Stimulated activated naive CD8-positive, alpha-beta T cell treated with anti-CD3 and anti-CD28 coated beads, Interleukin-15, amount 100 ng/mL, for 72 hours (primary cell): ENCODE data around the gene MAS1L.

Experiments
- ATAC-seq: fragments of 150-1000 bp; cut with Tn5 transposase; 2 replicates; pipeline ENCODE4 v1.10.0; 2021; ENCODE audit warnings: mild to moderate bottlenecking, moderate library complexity
- DNase-seq, 2 donors: peaks; one replicate each; pipeline ENCODE4 v3.0.0; 2021 to 2022
- H3K27ac Mint-ChIP-seq, 2 donors: one replicate each; pipeline ENCODE4 v1.8.0; 2022; ENCODE audit warnings: mild to moderate bottlenecking in 2 of 2, mixed read lengths in 2 of 2, moderate library complexity in 2 of 2
- H3K27me3 Mint-ChIP-seq: one replicate; pipeline ENCODE4 v1.8.0; 2022; ENCODE audit warnings: mixed read lengths
- H3K4me1 Mint-ChIP-seq: one replicate; pipeline ENCODE4 v1.8.0; 2022; ENCODE audit warnings: mild to moderate bottlenecking, mixed read lengths
- H3K4me3 Mint-ChIP-seq, 2 donors: one replicate each; pipeline ENCODE4 v1.8.0; 2022; ENCODE audit warnings: mild to moderate bottlenecking in 2 of 2, mixed read lengths in 2 of 2, moderate library complexity in 1 of 2
- H3K9me3 Mint-ChIP-seq, 2 donors: one replicate each; pipeline ENCODE4 v1.8.0; 2022; ENCODE audit warnings: mixed read lengths in 2 of 2

The MAS1L gene

DNA sequence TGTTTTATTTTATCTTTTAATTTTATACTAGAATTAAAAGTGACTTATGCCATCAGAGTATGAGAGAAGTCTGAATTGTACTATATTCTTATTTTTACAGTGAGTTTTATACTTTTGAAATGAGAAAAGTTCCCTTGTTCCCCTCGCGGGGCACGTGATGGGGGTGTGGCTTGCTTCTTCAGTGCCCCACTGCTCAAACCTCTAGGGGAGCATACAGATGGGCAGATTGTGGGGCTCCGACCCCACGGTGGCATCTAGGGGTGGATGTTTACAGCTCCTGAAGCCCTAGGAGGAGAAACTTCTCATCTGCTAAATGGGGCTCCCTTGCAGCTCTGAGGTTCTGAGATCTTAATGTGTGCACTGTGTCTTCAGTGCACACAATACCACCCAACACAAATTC, 11.9 kb upstream of the MAS1L start:
- Mint-ChIP-seq H3K27ac (no peak overlapping the region), H3K4me1 (no peaks in the 10 kb centered on the region), H3K27me3 (peaks cover 47% of the 10 kb centered on the region), H3K4me3 (no peak overlapping the region), H3K9me3 (no peaks in the 10 kb centered on the region)
- DNase-seq = no peak
- ATAC-seq = no peak

DNA sequence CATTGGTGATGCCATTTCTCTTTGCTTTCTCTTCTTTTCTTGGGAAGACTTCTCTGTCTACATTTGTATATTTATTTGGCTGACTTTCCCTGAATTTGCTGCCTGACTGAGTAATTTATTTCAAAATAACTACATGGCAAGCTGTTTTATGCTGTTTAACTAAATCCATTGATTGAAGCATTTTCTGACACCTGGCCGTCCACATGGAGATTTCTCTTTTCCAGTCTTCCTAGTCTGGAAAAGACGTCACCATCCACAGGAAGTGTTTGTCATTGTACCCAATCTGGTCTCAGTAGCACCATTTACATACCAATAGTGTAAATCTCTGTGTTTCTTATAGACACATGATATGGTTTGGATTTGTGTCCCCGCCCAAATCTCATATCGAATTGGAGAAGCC, 9.2 kb upstream of the MAS1L start:
- Mint-ChIP-seq H3K27me3 (peaks cover 36% of the 10 kb centered on the region), H3K4me3 (no peak overlapping the region), H3K9me3 (no peaks in the 10 kb centered on the region), H3K4me1 (no peaks in the 10 kb centered on the region), H3K27ac (no peak overlapping the region)
- no peak for ATAC-seq
- no peak for DNase-seq

DNA sequence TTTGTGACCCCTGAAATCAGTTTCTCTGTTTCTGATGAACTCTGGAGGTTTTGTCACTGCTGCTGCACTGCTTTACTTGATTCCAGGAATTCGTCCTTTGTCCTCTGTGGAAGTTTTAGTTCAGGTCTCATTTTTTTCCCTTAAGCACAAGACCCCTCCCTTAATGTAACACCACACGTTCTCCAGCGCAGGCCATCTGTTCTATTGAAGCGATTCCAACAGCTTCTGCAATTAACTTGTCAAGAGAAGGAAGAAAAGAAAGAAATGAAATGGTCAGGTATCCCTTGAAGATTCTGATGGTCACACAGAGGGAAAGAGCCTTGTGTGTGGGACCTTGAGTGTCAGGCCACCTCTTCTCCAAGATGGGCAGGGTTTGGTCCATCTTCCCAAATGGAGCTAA, 7.8 kb upstream of the MAS1L start:
- Mint-ChIP-seq H3K27me3 (peaks cover 33% of the 10 kb centered on the region), H3K4me1 (no peaks in the 10 kb centered on the region)

DNA sequence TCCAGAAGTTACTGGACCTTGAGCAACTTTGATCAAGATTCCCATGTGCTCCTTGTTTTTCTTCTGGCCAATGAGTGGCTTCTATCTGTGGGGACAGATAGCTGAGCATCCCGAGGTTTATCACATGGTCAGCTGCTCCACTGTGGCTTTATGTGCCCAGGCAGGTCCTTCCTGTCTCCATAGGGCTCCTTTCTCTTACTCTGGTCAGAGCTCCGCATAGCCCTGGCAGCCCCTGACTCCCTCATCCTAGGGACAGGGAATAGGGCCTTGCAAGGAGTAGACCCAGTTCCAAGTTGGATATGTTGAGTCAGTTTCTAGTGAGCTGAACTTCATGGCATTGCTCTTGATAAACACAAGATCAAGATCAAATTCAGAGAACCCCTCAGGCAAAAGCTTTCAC, 6.4 kb upstream of the MAS1L start:
- no peak overlapping the region for H3K27ac Mint-ChIP-seq

More for the DNA sequence above, 7.8 kb upstream of the MAS1L start:
- H3K27ac Mint-ChIP-seq = peak overlapping the region in 1 of 2 donors; percentile 13
- H3K9me3 Mint-ChIP-seq = no peaks in the 10 kb centered on the region
- DNase-seq (no peak), ATAC-seq (no peak)
- H3K4me3 Mint-ChIP-seq = no peak overlapping the region

DNA sequence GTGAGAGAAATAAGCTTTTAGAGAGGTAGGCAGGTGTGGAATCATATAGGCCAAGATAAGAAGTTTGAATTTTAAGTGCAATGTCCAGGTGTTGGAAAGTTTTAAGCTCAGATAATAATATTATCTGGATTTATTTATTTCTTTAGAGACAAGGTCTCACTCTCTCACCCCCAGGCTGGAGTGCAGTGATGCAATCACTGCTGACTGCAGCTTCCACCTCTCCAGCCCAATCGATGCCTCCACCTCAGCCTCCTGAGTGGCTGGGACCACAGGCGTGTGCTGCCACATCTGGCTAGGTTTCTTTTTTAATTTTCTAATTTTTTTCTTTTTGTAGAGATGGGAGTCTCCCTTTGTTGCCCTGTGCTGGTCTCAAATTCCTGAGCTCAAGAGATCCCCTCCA, 5.5 kb upstream of the MAS1L start:
- H3K27me3 Mint-ChIP-seq = peaks cover 21% of the 10 kb centered on the region
- no peaks in the 10 kb centered on the region for H3K4me1 Mint-ChIP-seq
- no peak for DNase-seq
- ATAC-seq = no peak
- H3K27ac Mint-ChIP-seq = no peak overlapping the region
- no peak overlapping the region for H3K4me3 Mint-ChIP-seq
- no peaks in the 10 kb centered on the region for H3K9me3 Mint-ChIP-seq

More for the DNA sequence above, 6.4 kb upstream of the MAS1L start:
- Mint-ChIP-seq H3K4me1 (no peaks in the 10 kb centered on the region), H3K27me3 (peaks cover 28% of the 10 kb centered on the region), H3K9me3 (no peaks in the 10 kb centered on the region), H3K4me3 (no peak overlapping the region)
- no peak for DNase-seq
- ATAC-seq = no peak

DNA sequence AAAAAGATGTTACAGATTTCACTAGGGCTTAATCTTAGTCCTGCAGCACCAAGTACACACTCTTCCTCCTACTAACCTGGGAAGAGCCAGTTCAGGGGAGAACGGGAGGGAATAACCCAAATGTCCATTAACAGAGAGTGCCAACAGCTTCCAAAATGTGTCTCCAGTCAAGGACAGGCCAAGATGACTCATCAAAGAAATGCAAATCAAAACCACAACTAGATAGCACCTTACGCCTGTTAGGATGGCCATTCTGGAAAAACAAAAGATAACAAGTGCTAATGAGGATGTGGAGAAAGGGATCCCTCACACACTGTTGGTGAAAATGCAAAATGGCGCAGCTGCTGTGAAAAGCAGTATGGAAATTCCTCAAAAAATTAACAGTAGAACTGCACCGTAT, 3.8 kb upstream of the MAS1L start:
- H3K27ac Mint-ChIP-seq = no peak overlapping the region
- no peak for DNase-seq
- ATAC-seq = no peak
- H3K9me3 Mint-ChIP-seq = no peaks in the 10 kb centered on the region
- H3K4me3 Mint-ChIP-seq = no peak overlapping the region
- H3K4me1 Mint-ChIP-seq = no peaks in the 10 kb centered on the region
- H3K27me3 Mint-ChIP-seq = peaks cover 21% of the 10 kb centered on the region

DNA sequence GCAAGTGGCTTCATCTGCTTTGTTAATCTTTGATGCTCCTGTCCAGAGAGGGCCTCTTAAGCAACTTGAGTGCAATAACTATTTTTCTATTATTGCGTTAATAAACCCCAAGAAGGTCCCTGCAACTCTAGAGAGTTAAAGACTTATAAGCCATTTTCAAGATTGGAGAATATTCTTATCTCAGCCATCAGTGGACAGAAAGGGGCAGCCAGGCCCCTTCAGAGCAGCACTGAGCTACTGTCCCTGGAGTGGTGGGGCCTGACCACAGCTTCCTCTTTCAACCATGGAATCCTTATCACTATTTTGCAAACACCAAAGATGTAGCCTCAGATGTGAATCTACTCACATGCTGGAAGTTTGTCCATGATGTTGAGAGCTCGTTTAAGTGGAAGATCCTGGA, 2.8 kb upstream of the MAS1L start:
- Mint-ChIP-seq H3K9me3 (no peaks in the 10 kb centered on the region), H3K27ac (no peak overlapping the region), H3K4me1 (no peaks in the 10 kb centered on the region), H3K27me3 (peaks cover 26% of the 10 kb centered on the region), H3K4me3 (no peak overlapping the region)
- ATAC-seq = no peak
- no peak for DNase-seq

DNA sequence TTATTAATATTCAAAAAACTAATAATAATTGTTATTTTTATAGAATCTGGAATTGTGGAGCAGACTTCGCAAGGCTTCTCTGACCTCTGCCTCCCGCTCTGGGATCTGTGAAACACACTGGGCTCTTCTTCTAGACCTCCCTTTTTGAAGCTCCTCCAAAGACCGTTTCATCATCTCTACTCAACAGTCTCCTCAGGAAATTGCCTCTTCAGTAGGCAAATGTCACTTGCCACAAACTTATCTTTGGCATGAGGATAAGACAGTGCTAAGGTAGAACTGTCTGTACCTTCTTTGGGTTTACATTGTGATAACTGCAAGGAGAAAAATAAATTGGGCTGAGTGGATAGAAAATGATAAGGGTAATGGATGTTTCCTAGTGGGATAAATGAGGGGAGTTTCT, 2.3 kb upstream of the MAS1L start:
- no peak overlapping the region for H3K4me3 Mint-ChIP-seq
- no peaks in the 10 kb centered on the region for H3K4me1 Mint-ChIP-seq
- ATAC-seq = no peak
- no peak overlapping the region for H3K27ac Mint-ChIP-seq
- no peak for DNase-seq
- peaks cover 24% of the 10 kb centered on the region for H3K27me3 Mint-ChIP-seq
- H3K9me3 Mint-ChIP-seq = no peaks in the 10 kb centered on the region

DNA sequence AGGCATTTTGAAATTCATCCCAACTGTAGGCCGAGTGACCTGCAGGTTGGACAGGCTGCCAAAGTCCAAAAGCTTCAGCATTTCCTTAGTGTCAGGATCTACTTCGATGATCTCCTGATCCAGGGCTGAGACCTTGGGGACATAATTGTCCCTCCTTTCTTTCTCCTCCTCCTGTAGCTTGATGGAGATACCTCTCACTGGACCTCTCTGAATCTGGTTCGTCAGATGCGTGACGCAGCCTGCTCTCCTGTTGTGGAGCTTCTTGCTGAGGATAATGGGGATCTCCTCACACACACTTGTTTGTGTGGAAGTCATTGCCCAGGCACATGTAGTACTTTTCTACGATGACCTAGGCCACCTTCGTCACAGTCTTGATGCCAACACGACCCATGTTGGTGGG, 1.5 kb upstream of the MAS1L start:
- no peak overlapping the region for H3K27ac Mint-ChIP-seq
- no peaks in the 10 kb centered on the region for H3K9me3 Mint-ChIP-seq
- no peaks in the 10 kb centered on the region for H3K4me1 Mint-ChIP-seq
- ATAC-seq = no peak
- H3K27me3 Mint-ChIP-seq = peaks cover 24% of the 10 kb centered on the region
- no peak for DNase-seq
- H3K4me3 Mint-ChIP-seq = no peak overlapping the region

DNA sequence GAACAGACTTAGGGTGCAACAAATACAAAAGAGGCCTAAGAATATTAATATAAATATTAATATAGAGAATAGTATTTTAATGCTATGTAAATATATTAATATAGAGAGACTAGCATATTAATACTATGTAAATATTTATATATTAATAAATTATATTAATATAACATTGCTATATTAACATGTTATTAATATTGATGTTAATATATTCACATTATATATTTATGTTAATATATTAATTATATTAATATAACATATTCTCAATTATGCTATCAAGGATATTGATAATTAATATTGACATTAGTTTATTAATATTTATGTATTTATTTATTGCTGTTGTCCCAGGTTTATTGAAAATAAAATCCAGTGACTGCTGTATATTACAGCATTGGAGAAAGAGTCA, 1.1 kb upstream of the MAS1L start:
- no peak overlapping the region for H3K27ac Mint-ChIP-seq
- no peaks in the 10 kb centered on the region for H3K9me3 Mint-ChIP-seq
- no peaks in the 10 kb centered on the region for H3K4me1 Mint-ChIP-seq
- DNase-seq (no peak), ATAC-seq (no peak)
- H3K27me3 Mint-ChIP-seq = peaks cover 24% of the 10 kb centered on the region
- H3K4me3 Mint-ChIP-seq = no peak overlapping the region

DNA sequence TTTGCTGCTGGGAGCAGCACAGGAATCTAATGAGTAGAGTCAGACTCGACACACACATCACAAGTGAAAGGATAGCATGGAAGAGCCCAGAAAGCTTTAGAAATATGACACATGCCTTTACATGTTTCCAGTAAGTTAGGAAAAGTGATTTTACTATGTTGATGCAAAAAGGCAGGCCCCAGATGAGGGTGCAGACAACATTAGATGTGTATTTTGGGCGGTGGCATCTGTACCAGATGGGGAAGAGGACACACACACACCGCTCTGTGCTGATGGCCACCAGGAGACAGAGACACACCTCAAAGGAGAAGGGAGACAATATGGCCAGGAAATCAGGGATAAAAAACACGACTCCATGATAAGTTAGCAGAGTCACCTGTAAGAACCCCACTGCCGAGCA, 625 bp downstream of the MAS1L start:
- no peak for ATAC-seq
- no peaks in the 10 kb centered on the region for H3K9me3 Mint-ChIP-seq
- no peak overlapping the region for H3K27ac Mint-ChIP-seq
- H3K4me3 Mint-ChIP-seq = no peak overlapping the region
- peaks cover 24% of the 10 kb centered on the region for H3K27me3 Mint-ChIP-seq
- no peak for DNase-seq
- no peaks in the 10 kb centered on the region for H3K4me1 Mint-ChIP-seq

DNA sequence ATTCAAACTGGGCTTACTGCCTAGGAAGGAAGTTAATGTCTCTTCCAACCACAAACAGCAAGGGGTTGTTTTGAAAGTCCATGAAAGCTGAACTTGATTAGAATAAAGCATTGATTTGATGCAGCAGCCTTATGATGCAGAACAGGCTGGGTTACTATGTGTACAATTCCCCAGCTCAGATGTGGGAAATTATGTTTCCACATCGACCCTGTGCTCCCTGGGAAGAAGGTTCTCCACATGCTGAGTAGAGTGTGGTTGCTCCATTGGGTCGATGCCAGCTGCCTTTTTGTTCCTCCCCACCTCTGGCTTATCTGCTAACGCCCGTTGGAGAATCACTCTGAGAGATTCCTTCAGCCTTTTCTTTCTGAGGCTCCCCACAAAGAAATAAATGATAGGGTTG, 1.2 kb downstream of the MAS1L start:
- DNase-seq (no peak), ATAC-seq (no peak)
- Mint-ChIP-seq H3K4me3 (no peak overlapping the region), H3K27me3 (peaks cover 24% of the 10 kb centered on the region), H3K27ac (no peak overlapping the region), H3K4me1 (no peaks in the 10 kb centered on the region), H3K9me3 (no peaks in the 10 kb centered on the region)

DNA sequence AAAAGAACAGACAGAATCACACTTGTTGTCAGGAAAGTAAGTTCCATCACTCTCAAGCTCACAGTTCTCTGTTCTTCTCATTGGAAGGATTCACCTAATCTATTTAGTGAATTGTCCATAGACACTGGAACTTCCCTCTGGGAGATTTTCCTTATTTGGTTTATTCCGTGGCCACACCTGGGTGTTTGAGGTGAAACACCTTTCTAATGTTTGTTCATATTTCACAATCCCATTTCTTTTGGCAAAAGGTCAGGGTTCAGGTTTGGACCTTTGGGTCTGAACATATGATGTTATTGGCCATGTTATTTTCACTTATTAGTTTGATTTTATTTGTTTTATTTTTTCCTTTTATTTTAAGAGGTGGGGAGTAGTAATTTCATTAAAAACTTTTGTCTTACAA, 4.0 kb downstream of the MAS1L start:
- DNase-seq (no peak), ATAC-seq (no peak)
- Mint-ChIP-seq H3K27ac (no peak overlapping the region), H3K9me3 (peaks cover 0 to 3% of the 10 kb centered on the region in 2 donors), H3K4me1 (no peaks in the 10 kb centered on the region), H3K27me3 (peaks cover 24% of the 10 kb centered on the region), H3K4me3 (no peak overlapping the region)

DNA sequence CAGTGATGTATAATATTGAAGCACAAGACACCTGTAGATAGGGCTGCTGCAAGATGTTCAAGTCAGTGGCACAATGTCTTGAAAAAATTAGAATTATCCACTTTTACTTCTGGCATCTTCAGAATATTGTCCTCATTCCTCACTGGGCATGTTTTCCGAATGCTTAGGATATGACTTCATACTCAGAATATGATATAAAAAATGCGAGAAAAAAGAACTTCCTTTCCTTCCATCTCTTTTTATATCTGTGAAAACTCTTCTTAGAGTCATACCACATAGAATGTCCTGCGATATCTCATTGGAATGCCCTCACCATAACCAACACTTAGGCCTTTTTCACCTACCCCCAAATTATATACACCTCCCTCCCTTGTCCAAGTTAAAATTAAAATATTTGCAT, 4.6 kb downstream of the MAS1L start:
- H3K4me1 Mint-ChIP-seq = no peaks in the 10 kb centered on the region
- peaks cover 0 to 3% of the 10 kb centered on the region in 2 donors for H3K9me3 Mint-ChIP-seq
- ATAC-seq (no peak), DNase-seq (no peak)
- H3K27ac Mint-ChIP-seq = no peak overlapping the region
- no peak overlapping the region for H3K4me3 Mint-ChIP-seq
- peaks cover 24% of the 10 kb centered on the region for H3K27me3 Mint-ChIP-seq

DNA sequence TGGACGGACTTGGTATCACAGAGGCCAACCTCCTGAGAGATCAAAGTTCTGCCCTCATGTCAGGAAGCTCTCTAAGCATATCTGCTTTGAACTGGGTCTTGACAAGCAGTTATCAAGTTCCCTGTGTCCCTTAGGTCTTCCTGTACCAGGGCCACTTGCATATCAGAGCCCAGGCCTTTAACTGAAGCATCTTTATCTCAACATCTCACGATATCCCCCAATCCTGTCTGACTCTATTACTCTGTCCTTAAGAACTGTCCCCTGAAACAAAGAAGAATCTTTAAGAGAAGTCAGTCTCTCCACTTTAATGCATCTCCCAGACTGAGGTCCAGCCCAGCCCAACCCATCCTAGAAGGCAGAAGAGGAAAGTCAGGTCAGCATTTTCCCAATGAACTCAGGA, 8.2 kb downstream of the MAS1L start:
- no peaks in the 10 kb centered on the region for H3K4me1 Mint-ChIP-seq
- ATAC-seq = no peak
- H3K27me3 Mint-ChIP-seq = peaks cover 7% of the 10 kb centered on the region
- H3K27ac Mint-ChIP-seq = no peak overlapping the region
- H3K4me3 Mint-ChIP-seq = no peak overlapping the region
- DNase-seq = no peak
- H3K9me3 Mint-ChIP-seq = peaks cover 0 to 3% of the 10 kb centered on the region in 2 donors

DNA sequence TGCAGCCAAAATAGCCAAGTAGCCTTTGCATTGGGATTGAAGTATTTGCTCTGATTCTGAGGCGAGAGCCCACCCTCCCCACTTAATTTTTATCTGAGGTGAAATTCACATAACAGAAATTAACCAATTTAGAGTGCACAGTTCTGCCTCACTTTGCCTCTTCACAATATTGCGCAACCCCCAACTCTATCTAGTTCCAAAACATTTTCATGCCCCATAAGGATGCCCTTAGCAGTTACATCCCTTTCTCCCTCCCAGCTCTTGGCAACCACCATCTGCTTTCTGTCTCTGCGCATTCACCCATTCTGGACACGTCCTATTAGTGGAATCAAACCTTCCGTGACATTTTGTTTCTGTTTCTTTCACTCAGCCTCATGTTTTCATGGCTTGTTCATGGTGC, 9.0 kb downstream of the MAS1L start:
- no peak overlapping the region for H3K4me3 Mint-ChIP-seq
- no peak overlapping the region for H3K27ac Mint-ChIP-seq
- DNase-seq = no peak
- peaks cover 0 to 3% of the 10 kb centered on the region in 2 donors for H3K9me3 Mint-ChIP-seq
- peaks cover 7% of the 10 kb centered on the region for H3K27me3 Mint-ChIP-seq
- no peak for ATAC-seq
- H3K4me1 Mint-ChIP-seq = no peaks in the 10 kb centered on the region

DNA sequence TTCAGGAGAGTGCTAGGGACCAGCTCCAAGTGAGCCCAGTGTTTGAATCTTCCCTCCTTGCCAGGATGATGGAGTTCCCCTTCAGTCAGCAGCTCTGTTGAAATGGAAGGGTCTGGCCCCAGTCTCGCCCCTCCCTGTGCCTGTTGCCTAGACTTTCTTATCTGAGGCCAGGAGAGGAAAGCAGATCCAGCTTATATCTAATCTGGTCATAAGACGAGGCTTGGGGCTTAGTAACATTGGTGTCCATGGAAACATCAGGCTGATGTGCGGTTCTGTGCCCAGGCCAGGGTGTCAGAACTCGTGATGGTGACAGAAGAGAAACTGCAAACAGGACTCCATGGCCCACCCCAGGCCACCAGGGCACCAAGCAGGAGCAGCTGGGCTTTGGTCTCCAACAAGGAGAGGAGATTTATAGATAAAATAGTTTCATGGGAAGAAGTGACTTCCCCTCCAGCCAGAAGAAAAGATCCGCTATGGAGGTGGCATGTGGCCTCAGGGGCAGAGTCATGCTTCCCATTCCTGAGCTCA, 9.8 kb downstream of the MAS1L start:
- ATAC-seq (no peak), DNase-seq (no peak)
- H3K4me1 Mint-ChIP-seq = no peaks in the 10 kb centered on the region
- H3K4me3 Mint-ChIP-seq = no peak overlapping the region
- H3K27me3 Mint-ChIP-seq = peaks cover 13% of the 10 kb centered on the region
- peaks cover 0 to 3% of the 10 kb centered on the region in 2 donors for H3K9me3 Mint-ChIP-seq
- no peak overlapping the region for H3K27ac Mint-ChIP-seq
